K562 (cell line): ENCODE measurements around the gene WDR35. TPM values are rescaled to one million over a fixed set of nuclear protein-coding genes. Genes with fewer than 3 reads are reported as not detected.

Source experiments
- ATAC-seq: fragments of 200-7000 bp; cut with Tn5 transposase; 3 replicates; pipeline ENCODE4 v1.9.1; 2020; ENCODE audit warnings: moderate library complexity
- BruUV-seq: library from RNA; stranded (reverse); fragments of 400-500 nt; replicated peaks from 2 replicates; lab custom pipeline; 2021; lab: Mats Ljungman, UMichigan
- CTCF ChIA-PET: fragments of 300-600 bp; formaldehyde crosslinking; extraction: SDS; loops from one replicate; lab custom pipeline; 2021; ENCODE audit warnings: low intra/inter-chr PET ratio; lab: Yijun Ruan, JAX
- POLR2A ChIA-PET: fragments of 300-600, 350-650 bp; sonication (Branson Sonifier 250); formaldehyde crosslinking; extraction: SDS; loops from one replicate; lab custom pipeline; 2021; ENCODE audit warnings: antibody characterized with exemption, inconsistent platforms; lab: Yijun Ruan, JAX
- DNase-seq, 4 experiments: peaks; one replicate each; pipeline versions ENCODE4 v3.0.0 to v3.0.0-alpha.2; 2011 to 2018; ENCODE audit warnings: low spot score in 3 of 4, mixed read lengths in 3 of 4; ENCODE audit errors: extremely low read depth in 1 of 4
- FAIRE-seq: peaks from 2 replicates; lab custom pipeline; 2011; peaks lifted over from hg19 to GRCh38; lab: Jason Lieb, UNC
- H2AFZ ChIP-seq: 2 replicates; pipeline ENCODE4 v1.6.0; 2011; ENCODE audit warnings: low read depth, low read length, control low read depth, inconsistent platforms
- H3K27ac ChIP-seq: fragments of 200-600 bp; 3 replicates; pipeline ENCODE4 v1.8.0; 2011; ENCODE audit warnings: low read depth, mild to moderate bottlenecking, control low read depth, inconsistent platforms, low read length, moderate library complexity, mixed read lengths; ENCODE audit errors: extremely low read depth
- H3K27me3 ChIP-seq, 2 experiments: fragments of 300-600 bp in 1 of 2; 2 replicates in 1 of 2; 3 replicates in 1 of 2; pipeline versions ENCODE4 v1.6.0 to v1.8.0; 2011; ENCODE audit warnings: inconsistent platforms in 2 of 2, low read length in 2 of 2, mild to moderate bottlenecking in 1 of 2, mixed read lengths in 1 of 2, moderate library complexity in 1 of 2; ENCODE audit not compliant: control insufficient read depth in 2 of 2, insufficient read depth in 2 of 2
- H3K36me3 ChIP-seq: fragments of 300-600 bp; 3 replicates; pipeline ENCODE4 v1.8.0; 2011; ENCODE audit warnings: mild to moderate bottlenecking, low read length, inconsistent platforms; ENCODE audit not compliant: control insufficient read depth, insufficient read depth
- H3K4me1 ChIP-seq, 2 experiments: fragments of 200-600 bp in 1 of 2; replicated peaks in 1 of 2; 2 replicates in 1 of 2; 3 replicates in 1 of 2; pipeline versions ENCODE4 v1.5.1 to v1.8.0; 2011; ENCODE audit warnings: inconsistent platforms in 2 of 2, low read length in 2 of 2, mild to moderate bottlenecking in 1 of 2, mixed read lengths in 1 of 2, moderate library complexity in 1 of 2; ENCODE audit not compliant: control insufficient read depth in 2 of 2, insufficient read depth in 2 of 2
- H3K4me2 ChIP-seq: 2 replicates; pipeline ENCODE4 v1.6.1; 2011; ENCODE audit warnings: low read length, control low read depth, inconsistent platforms, mixed read lengths; ENCODE audit not compliant: insufficient read depth
- H3K4me3 ChIP-seq: fragments of 200-600 bp; sonication (generic), shearing (Covaris generic); 2 replicates; pipeline ENCODE4 v1.5.1; 2016; ENCODE audit warnings: control low read depth, inconsistent platforms
- H3K79me2 ChIP-seq: fragments of 200-600 bp; 3 replicates; pipeline ENCODE4 v1.8.0; 2011; ENCODE audit warnings: low read length, inconsistent platforms; ENCODE audit not compliant: control insufficient read depth, insufficient read depth
- H3K9ac ChIP-seq, 2 experiments: 2 replicates each; pipeline versions ENCODE4 v1.6.0 to v1.6.1; 2011; ENCODE audit warnings: low read depth in 2 of 2, low read length in 2 of 2, control low read depth in 1 of 2, inconsistent platforms in 1 of 2, mild to moderate bottlenecking in 1 of 2, mixed read lengths in 1 of 2; ENCODE audit not compliant: insufficient read depth in 1 of 2
- H3K9me1 ChIP-seq: one replicate; pipeline ENCODE4 v1.6.0; 2011; ENCODE audit warnings: inconsistent platforms, mild to moderate bottlenecking, low read length, moderate library complexity; ENCODE audit not compliant: control insufficient read depth, insufficient read depth
- H3K9me3 ChIP-seq: replicated peaks from 2 replicates; pipeline ENCODE4 v1.5.1; 2011; ENCODE audit warnings: low read depth, low read length, inconsistent platforms; ENCODE audit not compliant: control insufficient read depth, insufficient read depth
- H4K20me1 ChIP-seq: replicated peaks from 2 replicates; pipeline ENCODE4 v1.6.1; 2011; ENCODE audit warnings: low read length, inconsistent platforms, mixed read lengths; ENCODE audit not compliant: control insufficient read depth, insufficient read depth
- IRF2 ChIP-seq: sonication (generic); formaldehyde crosslinking; IDR thresholded peaks from 2 replicates; pipeline ENCODE4 v1.8.1; 2022; ENCODE audit warnings: mild to moderate bottlenecking, missing genetic modification reagents
- MXI1 ChIP-seq: IDR thresholded peaks from 2 replicates; pipeline ENCODE4 v1.6.1; 2011; ENCODE audit warnings: low read depth, mild to moderate bottlenecking, improper control_type of control experiment, low read length
- MYBL2 ChIP-seq, 2 experiments: fragments of 450-650 bp in 1 of 2; sonication (generic) in 1 of 2; formaldehyde crosslinking in 1 of 2; IDR thresholded peaks; 2 replicates each; pipeline versions ENCODE4 v1.6.1 to v1.8.1; 2017 to 2022; ENCODE audit warnings: borderline replicate concordance in 1 of 2, inconsistent platforms in 1 of 2, low read depth in 1 of 2, mild to moderate bottlenecking in 1 of 2, missing genetic modification reagents in 1 of 2, moderate library complexity in 1 of 2
- NFIC ChIP-seq: fragments of 450-650 bp; IDR thresholded peaks from 2 replicates; pipeline ENCODE4 v1.6.1; 2017; ENCODE audit warnings: mild to moderate bottlenecking, inconsistent platforms
- RBM25 ChIP-seq: fragments of 200-400 bp; formaldehyde crosslinking; IDR thresholded peaks from 2 replicates; pipeline ENCODE4 v1.6.1; 2018; ENCODE audit warnings: low read length, low read depth, moderate library complexity; ENCODE audit not compliant: severe bottlenecking
- TCF3 ChIP-seq: sonication (generic); formaldehyde crosslinking; IDR thresholded peaks from 2 replicates; pipeline ENCODE4 v1.4.0; 2020; ENCODE audit warnings: mild to moderate bottlenecking, missing genetic modification reagents
- ZNF263 ChIP-seq: sonication (generic); formaldehyde crosslinking; IDR thresholded peaks from 2 replicates; pipeline ENCODE4 v1.8.0; 2022; ENCODE audit warnings: mild to moderate bottlenecking, missing genetic modification reagents, borderline replicate concordance
- ZNF274 ChIP-seq: IDR thresholded peaks from 2 replicates; pipeline ENCODE4 v1.6.1; 2011; ENCODE audit warnings: low read depth, mild to moderate bottlenecking, low read length, moderate library complexity, borderline replicate concordance
- WGBS: fragments of 100-300 bp; shearing (Covaris generic); methylation state at CpG from one replicate; pipeline ENCODE4 v1.1.6; 2016; ENCODE audit warnings: low coverage, mixed read lengths; ENCODE audit not compliant: insufficient coverage; ENCODE audit errors: missing lambda C conversion rate; 5-methylcytosine and 5-hydroxymethylcytosine counted together
- in situ Hi-C: fragments of 300-500 bp; cut with MboI; formaldehyde crosslinking; loops from 4 replicates; pipeline ENCODE4 v1.15.0; 2018; ENCODE audit warnings: inconsistent platforms, mixed read lengths
- intact Hi-C: fragments of 100-400 bp; cut with micrococcal nuclease; formaldehyde crosslinking; loops from 2 replicates; pipeline ENCODE4 v1.14.2; 2022
- polyA plus RNA-seq, 8 experiments: library from polyadenylated mRNA; depleted of rRNA in 4 of 8; stranded (reverse) in 5 of 8; unstranded in 3 of 8; fragments of >200 nt; fragmentation: Nextera tagmentation in 2 of 8; fragmentation: Illumina TruSeq in 1 of 8; extraction: Ambion mirVana in 2 of 8; extraction: Trizol in 1 of 8; gene quantifications; 2 replicates each; pipeline versions ENCODE4 v1.2.1 to v1.2.3, GENCODE V29; 2011 to 2014; ENCODE audit warnings: inconsistent platforms in 1 of 8, missing spikeins in 1 of 8
- total RNA-seq, 7 experiments: library from RNA; depleted of rRNA in 6 of 7; stranded (reverse); fragments of >200 nt in 6 of 7; fragmentation: Illumina TruSeq in 2 of 7; extraction: Trizol in 2 of 7; gene quantifications; 2 replicates each; pipeline versions ENCODE4 v1.2.1 to v1.2.3, GENCODE V29; 2011 to 2021; ENCODE audit warnings: low replicate concordance in 1 of 7

WDR35 gene
- total and polyA plus RNA-seq, 9 of the 15 experiments (the other 6 are each of a cell fraction or from before 2014, with no cell fraction given): 3.3 to 13.1 (median 8.0) TPM

DNA sequence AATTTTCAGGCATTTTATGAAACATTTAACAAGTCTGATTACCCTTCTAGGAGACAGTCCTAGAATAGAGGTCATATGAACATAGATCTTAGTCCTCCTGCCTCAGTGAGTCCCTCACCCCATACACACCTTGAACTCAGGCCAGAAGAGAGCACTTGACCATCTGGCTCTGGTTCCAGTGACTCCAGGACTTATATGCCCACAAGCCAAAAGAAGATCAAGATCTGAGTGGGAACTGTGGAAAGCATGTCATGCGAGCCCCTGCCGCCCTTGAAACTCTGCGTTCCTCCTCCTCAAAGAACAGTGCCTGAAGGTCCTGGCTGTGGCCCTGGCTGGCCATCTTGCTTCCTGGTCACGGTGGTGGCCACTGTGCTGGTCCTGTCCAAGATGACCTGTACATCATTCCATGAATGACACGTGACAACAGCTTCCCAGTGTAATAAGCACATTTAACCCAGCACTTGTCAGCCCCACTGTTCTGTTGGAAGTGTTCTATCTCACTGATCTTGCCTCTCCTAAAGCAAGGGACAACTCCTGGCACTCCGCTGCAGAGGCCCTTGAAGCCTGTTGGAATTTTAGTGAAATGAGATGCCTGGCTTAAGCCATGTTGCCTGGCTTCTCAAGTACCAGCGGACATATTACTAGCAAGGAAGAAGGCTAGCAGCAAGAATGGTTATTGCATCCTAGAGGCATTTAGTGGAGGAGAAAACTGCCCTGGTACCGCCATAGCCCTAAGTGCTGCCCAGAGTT is 105.8 kb downstream of the WDR35 start:
- ChIA-PET CTCF (no interaction called here), POLR2A (interaction anchor here (0.6 kb wide), 2 partner anchors 17 to 559 kb away, joined by 3 to 4 read pairs; no protein-coding TSS in a partner anchor)
- in situ Hi-C loops (no loop called here), intact Hi-C loops (loop anchor here (10.0 kb wide), 1 partner anchor 1329 kb away; no protein-coding TSS in a partner anchor)
- H4K20me1 ChIP-seq: no peaks in the 10 kb centered on the region
- H3K79me2 ChIP-seq: no peaks in the 10 kb centered on the region
- no peaks in the 10 kb centered on the region for H3K27me3 ChIP-seq
- H3K9me3 ChIP-seq: no peaks in the 10 kb centered on the region
- H3K36me3 ChIP-seq: no peaks in the 10 kb centered on the region
- TF ChIP-seq MYBL2 (IDR thresholded peaks at IDR 0.05; ENCODE audit: low read depth): no peak
- TF ChIP-seq MYBL2 (CRISPR knock-in tag; IDR thresholded peaks at IDR 0.05; ENCODE audit: borderline replicate concordance): no peak
- no peak for TF ChIP-seq TCF3 (CRISPR knock-in tag)
- TF ChIP-seq ZNF274: no peak
- no peak for TF ChIP-seq RBM25
- no peak for TF ChIP-seq MXI1
- no peak for TF ChIP-seq IRF2 (CRISPR knock-in tag)
- no peak for TF ChIP-seq ZNF263 (CRISPR knock-in tag)
- TF ChIP-seq NFIC: no peak
- peaks cover 2 to 4% of the 10 kb centered on the region in 2 experiments; a peak in 3 of 5 replicates for H3K4me1 ChIP-seq
- no peak overlapping the region for H3K9ac ChIP-seq
- no peak overlapping the region for H2AFZ ChIP-seq
- WGBS: 65% methylated on average over 8 of the region's 8 CpGs
- no peak overlapping the region for H3K4me3 ChIP-seq
- DNase-seq (no peak), ATAC-seq (no peak), FAIRE-seq (no peak)
- no peak overlapping the region for H3K4me2 ChIP-seq
- no peak overlapping the region for H3K27ac ChIP-seq
- BruUV-seq: no TSS peak
- no peaks in the 10 kb centered on the region for H3K9me1 ChIP-seq
